Activated CD4-positive, alpha-beta memory T cell treated with anti-CD3 and anti-CD28 coated beads for 36 hours (primary cell): ENCODE results near the gene HECA. TPM values are rescaled to one million over a fixed set of nuclear protein-coding genes. Genes with fewer than 3 reads are reported as not detected.

ENCODE experiments used
- CTCF ChIA-PET: fragments of 350-600 bp; sonication (Branson Sonifier 250); formaldehyde crosslinking; loops from one replicate; lab custom pipeline; 2021; ENCODE audit warnings: antibody characterized with exemption, inconsistent platforms; lab: Charles Lee
- POLR2A ChIA-PET: fragments of 350-600 bp; sonication (Branson Sonifier 250); formaldehyde crosslinking; loops from one replicate; lab custom pipeline; 2021; ENCODE audit warnings: antibody characterized with exemption; lab: Charles Lee
- DNase-seq: peaks from one replicate; pipeline ENCODE4 v3.0.0-alpha.2; 2020
- H3K27ac Mint-ChIP-seq: one replicate; pipeline ENCODE4 v1.8.0; 2021; ENCODE audit warnings: mixed read lengths
- H3K27me3 Mint-ChIP-seq: one replicate; pipeline ENCODE4 v1.8.0; 2021; ENCODE audit warnings: mixed read lengths
- H3K36me3 Mint-ChIP-seq: one replicate; pipeline ENCODE4 v1.8.0; 2021; ENCODE audit warnings: mixed read lengths
- H3K4me1 Mint-ChIP-seq: one replicate; pipeline ENCODE4 v1.8.0; 2021; ENCODE audit warnings: low read depth, mixed read lengths
- H3K4me3 Mint-ChIP-seq: one replicate; pipeline ENCODE4 v1.8.0; 2021; ENCODE audit warnings: mild to moderate bottlenecking, mixed read lengths
- H3K9me3 Mint-ChIP-seq: one replicate; pipeline ENCODE4 v1.8.0; 2021; ENCODE audit warnings: mixed read lengths
- intact Hi-C: fragments of 100-400 bp; cut with micrococcal nuclease; formaldehyde crosslinking; loops from one replicate; pipeline ENCODE4 v1.15.1; 2023
- total RNA-seq, 2 experiments: library from RNA; stranded (reverse); gene quantifications; one replicate each; pipeline ENCODE4 v1.2.3, GENCODE V29; 2021

The HECA gene
- total RNA-seq, 2 experiments from 2014 or later, result 75.7 to 76.6 TPM

- CTCF ChIA-PET, result interaction anchor here (1.3 to 1.6 kb wide), 2 partner anchors 33 to 60 kb away, joined by 5 to 6 read pairs; no protein-coding TSS in a partner anchor
These were observed 24.1 kb downstream of the HECA start for GRCh38 chr6:139159016-139159415.

GRCh38 chr6:139161169-139161568 lies 26.3 kb downstream of the HECA start:
- no peaks in the 10 kb centered on the region for H3K27me3 Mint-ChIP-seq
- ChIA-PET POLR2A (interaction anchor here (0.7 to 6.5 kb wide), 8 partner anchors 7 to 214 kb away, joined by 3 to 48 read pairs (median 5); partner anchors contain the start of gene CITED2), CTCF (interaction anchor here (0.8 to 2.0 kb wide), 9 partner anchors 7 to 58 kb away, joined by 3 to 14 read pairs (median 3); no protein-coding TSS in a partner anchor)
- H3K4me3 Mint-ChIP-seq, result peak overlapping the region; percentile 61
- peaks cover 39% of the 10 kb centered on the region for H3K36me3 Mint-ChIP-seq
- peak overlapping the region; percentile 96 for H3K27ac Mint-ChIP-seq
- peak; percentile 75 for DNase-seq
- no peaks in the 10 kb centered on the region for H3K9me3 Mint-ChIP-seq
- intact Hi-C loops, result loop anchor here (1.0 to 5.0 kb wide), 8 partner anchors 9 to 388 kb away; partner anchors contain the start of genes CCDC28A and REPS1
- H3K4me1 Mint-ChIP-seq, result peaks cover 94% of the 10 kb centered on the region

More at GRCh38 chr6:139159016-139159415, 24.1 kb downstream of the HECA start:
- no peaks in the 10 kb centered on the region for H3K27me3 Mint-ChIP-seq
- intact Hi-C loops, result no loop called here
- no peak overlapping the region for H3K4me3 Mint-ChIP-seq
- peaks cover 94% of the 10 kb centered on the region for H3K4me1 Mint-ChIP-seq
- no peak for DNase-seq
- POLR2A ChIA-PET, result interaction anchor here (1.0 to 6.5 kb wide), 3 partner anchors 8 to 211 kb away, joined by 3 to 48 read pairs (median 40); no protein-coding TSS in a partner anchor
- no peaks in the 10 kb centered on the region for H3K9me3 Mint-ChIP-seq
- peaks cover 43% of the 10 kb centered on the region for H3K36me3 Mint-ChIP-seq
- H3K27ac Mint-ChIP-seq, result peak overlapping the region; percentile 96

- DNase-seq, result peak; percentile 88
- CTCF ChIA-PET, result interaction anchor here (0.6 to 2.0 kb wide), 11 partner anchors 8 to 643 kb away, joined by 3 to 14 read pairs (median 3); no protein-coding TSS in a partner anchor
- Mint-ChIP-seq H3K4me3 (peak overlapping the region; percentile 61), H3K9me3 (no peaks in the 10 kb centered on the region), H3K27me3 (no peaks in the 10 kb centered on the region), H3K27ac (peak overlapping the region; percentile 96), H3K4me1 (peaks cover 92% of the 10 kb centered on the region), H3K36me3 (peaks cover 39% of the 10 kb centered on the region)
- POLR2A ChIA-PET, result interaction anchor here (0.7 to 6.5 kb wide), 8 partner anchors 8 to 213 kb away, joined by 3 to 48 read pairs (median 5); partner anchors contain the start of gene CITED2
- intact Hi-C loops, result loop anchor here (1.0 to 5.0 kb wide), 10 partner anchors 10 to 389 kb away; partner anchors contain the start of genes CCDC28A and REPS1
These were observed 27.0 kb downstream of the HECA start for GRCh38 chr6:139161817-139162284.

- ChIA-PET POLR2A (interaction anchor here (5.9 kb wide), 1 partner anchor 13 kb away, joined by 48 read pairs; no protein-coding TSS in a partner anchor), CTCF (interaction anchor here (0.6 to 1.8 kb wide), 10 partner anchors 11 to 200 kb away, joined by 3 to 7 read pairs (median 4); no protein-coding TSS in a partner anchor)
- Mint-ChIP-seq H3K27ac (peak overlapping the region; percentile 96), H3K27me3 (no peaks in the 10 kb centered on the region), H3K4me1 (peaks cover 95% of the 10 kb centered on the region), H3K36me3 (peaks cover 51% of the 10 kb centered on the region), H3K4me3 (no peak overlapping the region), H3K9me3 (no peaks in the 10 kb centered on the region)
- intact Hi-C loops, result loop anchor here (5.0 kb wide), 2 partner anchors 177 to 347 kb away; partner anchors contain the start of gene REPS1
- DNase-seq, result peak; percentile 64
These were observed 29.1 kb downstream of the HECA start for GRCh38 chr6:139164001-139164400.

DNA sequence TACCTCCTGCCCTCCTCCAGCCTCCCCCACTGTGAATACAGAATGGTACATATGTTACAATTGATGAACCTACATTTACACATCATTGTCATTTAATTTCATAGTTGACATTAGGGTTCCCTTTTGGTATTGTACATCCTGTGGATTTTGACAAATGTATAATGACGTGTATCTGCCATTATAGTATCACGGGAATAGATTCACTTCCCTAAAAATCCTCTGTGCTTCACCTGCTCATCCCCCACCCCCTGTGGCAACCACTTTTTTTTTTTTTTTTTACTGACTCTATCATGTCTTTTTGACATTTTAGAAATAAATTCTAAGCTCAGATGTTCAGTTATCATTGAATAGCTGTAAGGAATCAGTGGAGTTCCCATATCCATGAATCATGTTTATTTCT lies 30.4 kb downstream of the HECA start:
- ChIA-PET POLR2A (no interaction called here), CTCF (interaction anchor here (0.7 to 1.8 kb wide), 8 partner anchors 13 to 353 kb away, joined by 3 to 7 read pairs (median 4); no protein-coding TSS in a partner anchor)
- intact Hi-C loops, result no loop called here
- peaks cover 95% of the 10 kb centered on the region for H3K4me1 Mint-ChIP-seq
- peak overlapping the region; percentile 96 for H3K27ac Mint-ChIP-seq
- no peak overlapping the region for H3K4me3 Mint-ChIP-seq
- peaks cover 61% of the 10 kb centered on the region for H3K36me3 Mint-ChIP-seq
- H3K27me3 Mint-ChIP-seq, result no peaks in the 10 kb centered on the region
- DNase-seq, result no peak
- no peaks in the 10 kb centered on the region for H3K9me3 Mint-ChIP-seq

- Mint-ChIP-seq H3K27ac (peak overlapping the region; percentile 96), H3K4me1 (peaks cover 95% of the 10 kb centered on the region), H3K36me3 (peaks cover 67% of the 10 kb centered on the region), H3K9me3 (no peaks in the 10 kb centered on the region), H3K4me3 (no peak overlapping the region), H3K27me3 (no peaks in the 10 kb centered on the region)
- intact Hi-C loops, result no loop called here
- no peak for DNase-seq
- ChIA-PET POLR2A (no interaction called here), CTCF (interaction anchor here (1.0 to 1.5 kb wide), 3 partner anchors 11 to 53 kb away, joined by 3 to 5 read pairs (median 3); no protein-coding TSS in a partner anchor)
These were observed 31.5 kb downstream of the HECA start for GRCh38 chr6:139166238-139166955.

DNA sequence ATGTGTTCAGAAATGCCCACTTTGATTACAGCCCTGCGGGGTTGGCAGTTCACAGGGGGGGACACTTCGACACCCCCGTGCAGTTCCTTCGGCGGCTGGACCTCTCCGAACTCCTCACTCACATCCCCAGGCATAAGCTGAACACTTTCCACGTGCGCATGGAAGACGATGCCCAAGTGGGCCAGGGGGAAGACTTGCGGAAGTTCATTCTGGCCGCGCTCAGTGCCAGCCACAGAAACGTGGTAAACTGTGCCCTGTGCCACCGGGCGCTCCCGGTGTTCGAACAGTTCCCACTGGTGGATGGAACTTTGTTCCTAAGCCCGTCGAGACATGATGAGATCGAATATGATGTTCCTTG lies 32.1 kb downstream of the HECA start:
- Mint-ChIP-seq H3K27me3 (no peaks in the 10 kb centered on the region), H3K4me3 (no peak overlapping the region), H3K9me3 (no peaks in the 10 kb centered on the region), H3K4me1 (peaks cover 93% of the 10 kb centered on the region), H3K36me3 (peaks cover 68% of the 10 kb centered on the region), H3K27ac (peak overlapping the region; percentile 19)
- intact Hi-C loops, result no loop called here
- no peak for DNase-seq
- ChIA-PET CTCF (interaction anchor here (1.1 kb wide), 1 partner anchor 35 kb away, joined by 4 read pairs; no protein-coding TSS in a partner anchor), POLR2A (no interaction called here)

DNA sequence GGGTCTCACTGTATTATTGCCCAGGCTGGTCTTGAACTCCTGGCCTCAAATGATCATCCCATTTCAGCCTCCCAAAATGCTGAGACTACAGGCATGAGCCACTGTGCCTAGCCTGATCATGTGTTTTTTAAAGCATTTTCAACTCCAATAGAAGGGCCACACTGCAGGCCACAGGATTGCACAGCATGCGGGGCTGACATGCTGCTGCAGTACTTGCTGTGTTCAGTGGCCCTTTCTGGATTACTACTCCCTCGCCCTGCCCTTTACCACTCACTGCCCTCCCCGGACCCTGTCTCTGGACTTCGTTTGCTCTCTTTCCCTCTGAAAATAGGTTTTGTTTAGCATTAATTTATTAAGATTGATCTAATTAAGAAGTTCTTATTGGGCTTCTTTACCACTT lies 37.3 kb downstream of the HECA start:
- Mint-ChIP-seq H3K4me3 (no peak overlapping the region), H3K27me3 (no peaks in the 10 kb centered on the region), H3K9me3 (no peaks in the 10 kb centered on the region), H3K27ac (peak overlapping the region; percentile 78), H3K4me1 (peaks cover 91% of the 10 kb centered on the region), H3K36me3 (peaks cover 74% of the 10 kb centered on the region)
- CTCF ChIA-PET, result interaction anchor here (1.1 to 1.5 kb wide), 4 partner anchors 27 to 47 kb away, joined by 3 to 5 read pairs (median 4); no protein-coding TSS in a partner anchor
- intact Hi-C loops, result loop anchor here (2.0 kb wide), 1 partner anchor 17 kb away; no protein-coding TSS in a partner anchor
- POLR2A ChIA-PET, result interaction anchor here (1.1 kb wide), 1 partner anchor 26 kb away, joined by 3 read pairs; no protein-coding TSS in a partner anchor
- no peak for DNase-seq

GRCh38 chr6:139172567-139172966 lies 37.7 kb downstream of the HECA start:
- Mint-ChIP-seq H3K36me3 (peaks cover 74% of the 10 kb centered on the region), H3K4me3 (no peak overlapping the region), H3K9me3 (no peaks in the 10 kb centered on the region), H3K4me1 (peaks cover 91% of the 10 kb centered on the region), H3K27me3 (no peaks in the 10 kb centered on the region), H3K27ac (peak overlapping the region; percentile 78)
- POLR2A ChIA-PET, result interaction anchor here (1.1 kb wide), 1 partner anchor 26 kb away, joined by 3 read pairs; no protein-coding TSS in a partner anchor
- CTCF ChIA-PET, result interaction anchor here (1.1 to 1.6 kb wide), 5 partner anchors 28 to 151 kb away, joined by 3 to 5 read pairs (median 3); no protein-coding TSS in a partner anchor
- DNase-seq, result no peak
- intact Hi-C loops, result loop anchor here (2.0 kb wide), 1 partner anchor 18 kb away; no protein-coding TSS in a partner anchor

DNA sequence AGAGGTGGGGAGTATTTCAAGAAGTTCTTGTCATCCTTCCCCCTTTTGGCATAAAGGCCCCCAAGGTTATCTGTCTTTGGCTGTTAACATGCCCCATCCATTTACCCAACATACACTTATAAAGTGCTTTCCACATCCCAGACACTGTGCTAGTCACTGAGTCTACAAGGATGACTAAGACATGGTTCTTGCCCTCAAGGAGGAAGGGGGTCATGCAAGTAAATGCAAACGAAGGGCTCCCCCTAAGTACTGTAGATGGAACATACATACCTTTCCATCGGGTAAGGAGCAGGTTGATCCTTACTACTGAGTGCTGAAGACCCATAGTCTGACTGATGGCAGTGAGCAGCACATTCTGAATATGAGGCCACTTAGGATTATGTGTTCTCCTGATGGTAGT lies 38.3 kb downstream of the HECA start:
- H3K4me3 Mint-ChIP-seq, result no peak overlapping the region
- H3K4me1 Mint-ChIP-seq, result peaks cover 90% of the 10 kb centered on the region
- intact Hi-C loops, result loop anchor here (1.0 to 2.0 kb wide), 5 partner anchors 11 to 48 kb away; no protein-coding TSS in a partner anchor
- H3K27me3 Mint-ChIP-seq, result no peaks in the 10 kb centered on the region
- no peak for DNase-seq
- POLR2A ChIA-PET, result interaction anchor here (1.0 to 1.1 kb wide), 2 partner anchors 21 to 27 kb away, joined by 3 read pairs; no protein-coding TSS in a partner anchor
- peak overlapping the region; percentile 78 for H3K27ac Mint-ChIP-seq
- no peaks in the 10 kb centered on the region for H3K9me3 Mint-ChIP-seq
- peaks cover 73% of the 10 kb centered on the region for H3K36me3 Mint-ChIP-seq
- CTCF ChIA-PET, result interaction anchor here (1.1 to 2.4 kb wide), 7 partner anchors 11 to 150 kb away, joined by 3 to 14 read pairs (median 4); no protein-coding TSS in a partner anchor

DNA sequence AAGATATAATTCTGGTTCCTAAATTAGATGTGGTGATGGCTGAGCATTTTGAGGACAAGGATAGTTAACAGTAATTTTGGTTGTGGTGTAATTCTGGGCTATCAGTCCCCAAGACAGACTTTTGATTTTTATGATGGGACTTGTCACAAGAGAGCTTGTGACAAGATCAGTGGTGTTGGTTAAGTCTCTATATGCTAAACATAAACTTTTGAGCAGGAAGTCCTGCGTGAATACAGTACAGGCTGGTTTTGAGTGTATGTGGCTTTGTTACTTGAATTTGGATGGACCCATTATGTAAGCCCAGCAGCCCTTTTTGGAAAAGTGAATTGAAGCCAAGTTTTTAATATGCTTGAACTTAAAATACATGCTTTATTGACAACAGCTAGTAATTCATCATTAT lies 38.9 kb downstream of the HECA start:
- no peak for DNase-seq
- CTCF ChIA-PET, result interaction anchor here (0.7 to 2.4 kb wide), 6 partner anchors 12 to 150 kb away, joined by 3 to 14 read pairs (median 4); no protein-coding TSS in a partner anchor
- peaks cover 88% of the 10 kb centered on the region for H3K4me1 Mint-ChIP-seq
- H3K36me3 Mint-ChIP-seq, result peaks cover 71% of the 10 kb centered on the region
- H3K4me3 Mint-ChIP-seq, result no peak overlapping the region
- peak overlapping the region; percentile 78 for H3K27ac Mint-ChIP-seq
- intact Hi-C loops, result loop anchor here (1.0 to 2.0 kb wide), 5 partner anchors 12 to 49 kb away; no protein-coding TSS in a partner anchor
- no peaks in the 10 kb centered on the region for H3K9me3 Mint-ChIP-seq
- POLR2A ChIA-PET, result interaction anchor here (0.8 to 1.0 kb wide), 2 partner anchors 12 to 21 kb away, joined by 3 read pairs; no protein-coding TSS in a partner anchor
- H3K27me3 Mint-ChIP-seq, result no peaks in the 10 kb centered on the region
